T-cell (primary cell): ENCODE results near the gene OR10T2. TPM values are rescaled to one million over a fixed set of nuclear protein-coding genes. Genes with fewer than 3 reads are reported as not detected.
"Not testable (repeated sequence)": the region's sequence is repeated elsewhere in the genome, so short reads cannot be mapped to it uniquely, and the experiment has no call there.

Source experiments
- ATAC-seq, 4 experiments: fragments of 200-7000 bp in 3 of 4; fragments of 150-1000 bp in 1 of 4; cut with Tn5 transposase; replicated peaks in 1 of 4; 1 replicate in 3 of 4; 2 replicates in 1 of 4; pipeline ENCODE4 v1.10.0; 2021; ENCODE audit warnings: moderate library complexity in 3 of 4, mild to moderate bottlenecking in 2 of 4, moderate number of reproducible peaks in 1 of 4
- CTCF ChIA-PET, 2 donors: fragments of 300-600 bp; sonication (Branson Sonifier 250); formaldehyde crosslinking; loops; one replicate each; lab custom pipeline; 2022; ENCODE audit warnings: antibody characterized with exemption in 2 of 2; lab: Charles Lee
- POLR2A ChIA-PET, 2 donors: fragments of 300-600 bp; sonication (Branson Sonifier 250); formaldehyde crosslinking; loops; one replicate each; lab custom pipeline; 2022; ENCODE audit warnings: antibody characterized with exemption in 2 of 2; lab: Charles Lee
- DNase-seq, 35 experiments: peaks; one replicate each; pipeline versions ENCODE4 v3.0.0 to v3.0.0-alpha.2; 2013 to 2023
- H3K27ac ChIP-seq: one replicate; pipeline ENCODE4 v1.5.1; 2013; ENCODE audit warnings: low read length
- H3K27me3 ChIP-seq, 2 experiments: replicated peaks in 1 of 2; 1 replicate in 1 of 2; 2 replicates in 1 of 2; pipeline versions ENCODE4 v1.6.1 to v1.7.0; 2013; ENCODE audit warnings: low read length in 1 of 2, mixed read lengths in 1 of 2; ENCODE audit not compliant: control insufficient read depth in 2 of 2, insufficient read depth in 2 of 2; ENCODE audit errors: extremely low read depth in 1 of 2
- H3K36me3 ChIP-seq, 2 donors: 1 replicate in 1 of 2; 2 replicates in 1 of 2; pipeline versions ENCODE4 v1.6.1 to v1.7.0; 2013; ENCODE audit warnings: low read length in 1 of 2; ENCODE audit not compliant: control insufficient read depth in 2 of 2, insufficient read depth in 1 of 2; ENCODE audit errors: extremely low read depth in 1 of 2
- H3K4me1 ChIP-seq, 2 experiments: 1 replicate in 1 of 2; 2 replicates in 1 of 2; pipeline versions ENCODE4 v1.6.1 to v1.7.0; 2013; ENCODE audit warnings: low read length in 2 of 2, mixed read lengths in 1 of 2; ENCODE audit not compliant: insufficient read depth in 2 of 2, control insufficient read depth in 1 of 2; ENCODE audit errors: extremely low read depth in 1 of 2
- H3K4me3 ChIP-seq, 2 donors: 1 replicate in 1 of 2; 2 replicates in 1 of 2; pipeline versions ENCODE4 v1.5.1 to v1.7.0; 2013; ENCODE audit warnings: mild to moderate bottlenecking in 2 of 2, low read length in 1 of 2, moderate library complexity in 1 of 2; ENCODE audit not compliant: control insufficient read depth in 1 of 2; ENCODE audit errors: extremely low read depth in 1 of 2
- H3K9me3 ChIP-seq: 2 replicates; pipeline ENCODE4 v1.7.0; 2013
- H3K27ac Mint-ChIP-seq, 2 donors: one replicate each; pipeline ENCODE4 v1.8.0; 2020 to 2021; ENCODE audit warnings: mild to moderate bottlenecking in 2 of 2, mixed read lengths in 2 of 2
- H3K27me3 Mint-ChIP-seq, 2 donors: one replicate each; pipeline ENCODE4 v1.8.0; 2021 to 2022; ENCODE audit warnings: mixed read lengths in 2 of 2
- H3K36me3 Mint-ChIP-seq: one replicate; pipeline ENCODE4 v1.8.0; 2021; ENCODE audit warnings: mixed read lengths
- H3K4me1 Mint-ChIP-seq, 3 donors: one replicate each; pipeline ENCODE4 v1.8.0; 2020 to 2022; ENCODE audit warnings: mixed read lengths in 3 of 3, mild to moderate bottlenecking in 1 of 3
- H3K4me3 Mint-ChIP-seq, 3 donors: one replicate each; pipeline ENCODE4 v1.8.0; 2020 to 2022; ENCODE audit warnings: mild to moderate bottlenecking in 3 of 3, mixed read lengths in 3 of 3, moderate library complexity in 3 of 3
- H3K9me3 Mint-ChIP-seq, 3 donors: one replicate each; pipeline ENCODE4 v1.8.0; 2020 to 2022; ENCODE audit warnings: mixed read lengths in 3 of 3
- WGBS: methylation state at CpG from one replicate; pipeline ENCODE4 v1.1.5; 2013; ENCODE audit warnings: missing lambda C conversion rate; ENCODE audit not compliant: insufficient coverage; 5-methylcytosine and 5-hydroxymethylcytosine counted together
- total RNA-seq, 35 experiments: library from RNA in 6 of 35; stranded (reverse) in 6 of 35; fragments of 120-200 nt in 1 of 35; gene quantifications; one replicate each; pipeline versions ENCODE4 v1.2.1 to v1.2.4 and lab custom pipeline; 2013 to 2026

Gene OR10T2
- total RNA-seq, 5 donors from 2014 or later (not counting 1 experiment from before 2014, with no cell fraction given): not detected

GRCh38 chr1:158393476-158393875, 5.8 kb downstream of the OR10T2 start:
- Histone ChIP-seq H3K4me3 (no peak overlapping the region), H3K9me3 (no peaks in the 10 kb centered on the region), H3K27ac (no peak overlapping the region), H3K36me3 (no peaks in the 10 kb centered on the region), H3K27me3 (peaks cover 0 to under 1% of the 10 kb centered on the region in 2 experiments), H3K4me1 (peaks cover 0 to 5% of the 10 kb centered on the region in 2 experiments)
- no CpG with 5 or more reads among the region's 5 CpGs for WGBS
- H3K27ac Mint-ChIP-seq: no peak overlapping the region
- CTCF ChIA-PET: no interaction called here
- H3K4me3 Mint-ChIP-seq: no peak overlapping the region
- peaks cover 4 to 5% of the 10 kb centered on the region in 2 donors for H3K27me3 Mint-ChIP-seq
- DNase-seq (no peak), ATAC-seq (no peak)
- no peaks in the 10 kb centered on the region for H3K36me3 Mint-ChIP-seq
- POLR2A ChIA-PET: no interaction called here
- no peaks in the 10 kb centered on the region for H3K9me3 Mint-ChIP-seq
- H3K4me1 Mint-ChIP-seq: peaks cover 0 to 7% (median 2%) of the 10 kb centered on the region in 3 donors

GRCh38 chr1:158391099-158391498, 8.2 kb downstream of the OR10T2 start:
- ATAC-seq (no peak), DNase-seq (no peak)
- ChIA-PET CTCF (no interaction called here), POLR2A (no interaction called here)
- Histone ChIP-seq H3K4me1 (peaks cover 0 to 5% of the 10 kb centered on the region in 2 experiments), H3K36me3 (no peaks in the 10 kb centered on the region), H3K27me3 (no peaks in the 10 kb centered on the region), H3K4me3 (no peak overlapping the region), H3K27ac (no peak overlapping the region), H3K9me3 (no peaks in the 10 kb centered on the region)
- no peaks in the 10 kb centered on the region for H3K36me3 Mint-ChIP-seq
- H3K4me3 Mint-ChIP-seq: no peak overlapping the region
- H3K4me1 Mint-ChIP-seq: peaks cover 0 to 7% (median 2%) of the 10 kb centered on the region in 3 donors
- peaks cover 3 to 5% of the 10 kb centered on the region in 2 donors for H3K27me3 Mint-ChIP-seq
- H3K27ac Mint-ChIP-seq: no peak overlapping the region
- peaks cover 0 to 4% (median 0%) of the 10 kb centered on the region in 3 donors for H3K9me3 Mint-ChIP-seq

- WGBS: no CpG with 5 or more reads among the region's 1 CpG
- H3K4me3 ChIP-seq: no peak overlapping the region
- no peaks in the 10 kb centered on the region for H3K27me3 ChIP-seq
- no peak overlapping the region for H3K27ac Mint-ChIP-seq
- peaks cover 0 to 4% (median 0%) of the 10 kb centered on the region in 3 donors for H3K9me3 Mint-ChIP-seq
- no peaks in the 10 kb centered on the region for H3K36me3 ChIP-seq
- no peaks in the 10 kb centered on the region for H3K9me3 ChIP-seq
- H3K36me3 Mint-ChIP-seq: no peaks in the 10 kb centered on the region
- POLR2A ChIA-PET: no interaction called here
- H3K27me3 Mint-ChIP-seq: peaks cover under 1 to 1% of the 10 kb centered on the region in 2 donors
- no peak overlapping the region for H3K27ac ChIP-seq
- peaks cover 0 to 7% (median 2%) of the 10 kb centered on the region in 3 donors for H3K4me1 Mint-ChIP-seq
- DNase-seq: no peak
- peaks cover 0 to 5% of the 10 kb centered on the region in 2 experiments for H3K4me1 ChIP-seq
- no peak overlapping the region for H3K4me3 Mint-ChIP-seq
- CTCF ChIA-PET: no interaction called here
- ATAC-seq: no peak
Observed at GRCh38 chr1:158390331-158390730, 8.9 kb downstream of the OR10T2 start.

GRCh38 chr1:158374860-158375259, 24.4 kb downstream of the OR10T2 start:
- H3K4me1 ChIP-seq: no peaks in the 10 kb centered on the region
- Mint-ChIP-seq H3K4me1 (no peaks in the 10 kb centered on the region), H3K36me3 (no peaks in the 10 kb centered on the region), H3K9me3 (peaks cover 12 to 23% (median 18%) of the 10 kb centered on the region in 3 donors), H3K27me3 (peaks cover 21 to 24% of the 10 kb centered on the region in 2 donors), H3K27ac (no peak overlapping the region), H3K4me3 (no peak overlapping the region)
- no peaks in the 10 kb centered on the region for H3K9me3 ChIP-seq
- no peak for ATAC-seq
- CTCF ChIA-PET: no interaction called here
- no CpG with 5 or more reads among the region's 1 CpG for WGBS
- H3K36me3 ChIP-seq: no peaks in the 10 kb centered on the region
- POLR2A ChIA-PET: no interaction called here
- DNase-seq: no peak
- H3K27me3 ChIP-seq: peaks cover 0 to 21% of the 10 kb centered on the region in 2 experiments
- H3K27ac ChIP-seq: no peak overlapping the region
- no peak overlapping the region for H3K4me3 ChIP-seq

GRCh38 chr1:158374101-158374500, 25.2 kb downstream of the OR10T2 start:
- not testable (repeated sequence) for H3K4me1 Mint-ChIP-seq

GRCh38 chr1:158371188-158371953, 27.9 kb downstream of the OR10T2 start:
- POLR2A ChIA-PET: no interaction called here
- Histone ChIP-seq H3K27ac (no peak overlapping the region), H3K9me3 (no peaks in the 10 kb centered on the region), H3K4me3 (no peak overlapping the region), H3K4me1 (no peaks in the 10 kb centered on the region), H3K27me3 (peaks cover 0 to 21% of the 10 kb centered on the region in 2 experiments), H3K36me3 (no peaks in the 10 kb centered on the region)
- ATAC-seq: no peak
- H3K4me3 Mint-ChIP-seq: no peak overlapping the region
- no peaks in the 10 kb centered on the region for H3K36me3 Mint-ChIP-seq
- CTCF ChIA-PET: no interaction called here
- no peak overlapping the region for H3K27ac Mint-ChIP-seq
- H3K27me3 Mint-ChIP-seq: peaks cover 30 to 31% of the 10 kb centered on the region in 2 donors
- no peak for DNase-seq
- H3K4me1 Mint-ChIP-seq: no peaks in the 10 kb centered on the region
- WGBS: 55% methylated on average over 3 of the region's 6 CpGs
- H3K9me3 Mint-ChIP-seq: peaks cover 12 to 23% (median 15%) of the 10 kb centered on the region in 3 donors

More at GRCh38 chr1:158374101-158374500, 25.2 kb downstream of the OR10T2 start:
- H3K4me3 Mint-ChIP-seq, H3K36me3 Mint-ChIP-seq, H3K27ac ChIP-seq, H3K9me3 ChIP-seq, H3K4me1 ChIP-seq, H3K4me3 ChIP-seq, DNase-seq, H3K36me3 ChIP-seq, ATAC-seq, POLR2A ChIA-PET, H3K27ac Mint-ChIP-seq: not testable (repeated sequence)
- Mint-ChIP-seq H3K27me3 (peaks cover 24 to 29% of the 10 kb centered on the region in 2 donors), H3K9me3 (peaks cover 12 to 23% (median 18%) of the 10 kb centered on the region in 3 donors)
- CTCF ChIA-PET: interaction anchor here in 1 of 2 donors (0.7 kb wide), 1 partner anchor 27 kb away, joined by 3 read pairs; no protein-coding TSS in a partner anchor
- WGBS: 94% methylated on average over 16 of the region's 25 CpGs
- H3K27me3 ChIP-seq: peaks cover 0 to 21% of the 10 kb centered on the region in 2 experiments
